ENCODE measurements around the gene C1orf141.

- TF ChIP-seq CTCF (IDR thresholded peaks at IDR 0.05) = no peak
- TF ChIP-seq POLR2A (IDR thresholded peaks at IDR 0.05) = no peak
Observed at GRCh38 chr1:67171574-67171955, 36.8 kb upstream of the C1orf141 start.
